AG04449 (cell line): Measurements from ENCODE around the gene RUVBL1.
A peak's percentile ranks its signal among the peaks of the same experiment; 100 is the strongest.

Source experiments
- CTCF ChIA-PET: fragments of 350-600 bp; formaldehyde crosslinking; extraction: SDS; loops from one replicate; lab custom pipeline; 2021; ENCODE audit warnings: antibody characterized with exemption; lab: Yijun Ruan, JAX
- POLR2A ChIA-PET: fragments of 400-600, 350-600 bp; formaldehyde crosslinking; extraction: SDS; loops from one replicate; lab custom pipeline; 2020; ENCODE audit warnings: antibody characterized with exemption, inconsistent platforms; lab: Yijun Ruan, JAX
- DNase-seq: peaks from one replicate; pipeline ENCODE4 v3.0.0-alpha.2; 2010; ENCODE audit warnings: low read depth, low spot score
- H3K4me3 ChIP-seq: 2 replicates; pipeline ENCODE4 v1.5.1; 2011; ENCODE audit warnings: low read depth, mild to moderate bottlenecking, control low read depth, low read length
- CTCF ChIP-seq: IDR thresholded peaks from one replicate; pipeline ENCODE4 v1.5.1; 2011; ENCODE audit warnings: mild to moderate bottlenecking, moderate library complexity, low read length, control low read depth, inconsistent platforms; ENCODE audit not compliant: insufficient read depth; ENCODE audit errors: missing control alignments

RUVBL1 gene

GRCh38 chr3:128145279-128145678 lies 21.7 kb upstream of the RUVBL1 start:
- ChIA-PET CTCF (interaction anchor here (1.6 to 2.3 kb wide), 2 partner anchors 12 to 50 kb away, joined by 7 to 14 read pairs; no protein-coding TSS in a partner anchor), POLR2A (interaction anchor here (0.8 kb wide), 1 partner anchor 22 kb away, joined by 3 read pairs; the partner anchor contains the start of gene RUVBL1)
- H3K4me3 ChIP-seq, result no peak overlapping the region
- no peak for TF ChIP-seq CTCF
- DNase-seq, result no peak

GRCh38 chr3:128144512-128145187 lies 21.0 kb upstream of the RUVBL1 start:
- no peak for TF ChIP-seq CTCF
- ChIA-PET POLR2A (interaction anchor here (0.8 kb wide), 1 partner anchor 21 kb away, joined by 3 read pairs; the partner anchor contains the start of gene RUVBL1), CTCF (interaction anchor here (1.0 to 2.3 kb wide), 3 partner anchors 8 to 49 kb away, joined by 3 to 14 read pairs (median 7); no protein-coding TSS in a partner anchor)
- no peak for DNase-seq
- no peak overlapping the region for H3K4me3 ChIP-seq

- DNase-seq, result no peak
- TF ChIP-seq CTCF, result no peak
- CTCF ChIA-PET, result interaction anchor here (1.0 to 2.3 kb wide), 4 partner anchors 9 to 48 kb away, joined by 3 to 14 read pairs (median 5); no protein-coding TSS in a partner anchor
- POLR2A ChIA-PET, result no interaction called here
- H3K4me3 ChIP-seq, result no peak overlapping the region
Observed at GRCh38 chr3:128143496-128143895, 19.9 kb upstream of the RUVBL1 start.

GRCh38 chr3:128133273-128133883 lies 9.8 kb upstream of the RUVBL1 start:
- ChIA-PET POLR2A (interaction anchor here (0.6 to 1.5 kb wide), 3 partner anchors 9 to 58 kb away, joined by 3 to 6 read pairs (median 5); partner anchors contain the start of gene RUVBL1), CTCF (interaction anchor here (0.6 to 3.7 kb wide), 38 partner anchors 8 to 559 kb away, joined by 3 to 129 read pairs (median 5); partner anchors contain the start of gene RUVBL1)
- H3K4me3 ChIP-seq, result no peak overlapping the region
- no peak for DNase-seq
- peak; percentile 71 for TF ChIP-seq CTCF

GRCh38 chr3:128131897-128132646 lies 8.5 kb upstream of the RUVBL1 start:
- POLR2A ChIA-PET, result no interaction called here
- no peak for TF ChIP-seq CTCF
- H3K4me3 ChIP-seq, result no peak overlapping the region
- no peak for DNase-seq
- CTCF ChIA-PET, result interaction anchor here (1.3 to 3.7 kb wide), 12 partner anchors 9 to 558 kb away, joined by 3 to 129 read pairs (median 15); partner anchors contain the start of gene RUVBL1
